A549 (cell line): ENCODE data around the gene CELF1. TPM values are rescaled to one million over a fixed set of nuclear protein-coding genes. Genes with fewer than 3 reads are reported as not detected.

Source experiments
- ATAC-seq, 2 experiments: fragments of 200-7000 bp in 1 of 2; fragments of >200 bp in 1 of 2; cut with Nextera tagmentation in 1 of 2; cut with Tn5 transposase in 1 of 2; 3 replicates each; pipeline versions ENCODE4 v1.8.0 to v1.9.1; 2018 to 2020; ENCODE audit warnings: mild to moderate bottlenecking in 1 of 2, moderate library complexity in 1 of 2
- CTCF ChIA-PET: fragments of 300-600 bp; sonication (Branson Sonifier 250); formaldehyde crosslinking; extraction: SDS; loops from one replicate; lab custom pipeline; 2021; ENCODE audit warnings: antibody characterized with exemption, inconsistent platforms; lab: Yijun Ruan, JAX
- POLR2A ChIA-PET: fragments of 350-600 bp; formaldehyde crosslinking; extraction: SDS; loops from one replicate; lab custom pipeline; 2021; ENCODE audit warnings: antibody characterized with exemption, inconsistent platforms; lab: Yijun Ruan, JAX
- DNase-seq, 2 experiments: peaks; one replicate each; pipeline versions ENCODE4 v3.0.0 to v3.0.0-alpha.2; 2011 to 2016; ENCODE audit warnings: low read depth in 1 of 2, low spot score in 1 of 2
- FAIRE-seq: peaks from 2 replicates; lab custom pipeline; 2011; peaks lifted over from hg19 to GRCh38; lab: Jason Lieb, UNC
- H3K27ac ChIP-seq, 2 experiments: fragments of >200 bp; sonication (Bioruptor Twin); formaldehyde crosslinking; 3 replicates each; pipeline ENCODE4 v1.5.1; 2016 to 2017
- H3K4me1 ChIP-seq: fragments of >200 bp; sonication (Bioruptor Twin); formaldehyde crosslinking; 3 replicates; pipeline ENCODE4 v1.6.1; 2016
- H3K4me2 ChIP-seq: fragments of >200 bp; sonication (Bioruptor Twin); formaldehyde crosslinking; 3 replicates; pipeline ENCODE4 v1.6.1; 2016
- H3K4me3 ChIP-seq: fragments of >200 bp; sonication (Bioruptor Twin); formaldehyde crosslinking; 3 replicates; pipeline ENCODE4 v1.5.1; 2016
- H3K9me3 ChIP-seq: fragments of >200 bp; sonication (Bioruptor Twin); formaldehyde crosslinking; 3 replicates; pipeline ENCODE4 v1.6.1; 2016
- ATOH8 ChIP-seq: fragments of 250-450 bp; sonication (Bioruptor Pico); IDR thresholded peaks from 2 replicates; pipeline ENCODE4 v1.5.0; 2020; ENCODE audit warnings: low read depth, mild to moderate bottlenecking, moderate library complexity
- CEBPB ChIP-seq, 2 experiments: fragments of >200 bp in 1 of 2; sonication (Bioruptor Twin) in 1 of 2; formaldehyde crosslinking in 1 of 2; IDR thresholded peaks; 2 replicates each; pipeline ENCODE4 v1.6.1; 2012 to 2016
- E2F6 ChIP-seq: IDR thresholded peaks from 2 replicates; pipeline ENCODE4 v1.6.1; 2012; ENCODE audit warnings: low read depth, borderline replicate concordance
- ESRRA ChIP-seq: fragments of 150-350 bp; IDR thresholded peaks from 2 replicates; pipeline ENCODE4 v1.6.1; 2014; ENCODE audit warnings: mild to moderate bottlenecking, low read length, borderline replicate concordance
- FOSB ChIP-seq: fragments of 250-450 bp; sonication (Bioruptor Pico); IDR thresholded peaks from 2 replicates; pipeline ENCODE4 v1.5.0; 2020; ENCODE audit warnings: mild to moderate bottlenecking, moderate library complexity
- GATA3 ChIP-seq: IDR thresholded peaks from 2 replicates; pipeline ENCODE4 v1.6.1; 2012; ENCODE audit warnings: borderline replicate concordance
- HES2 ChIP-seq: fragments of >200 bp; sonication (Bioruptor Twin); formaldehyde crosslinking; IDR thresholded peaks from 2 replicates; pipeline ENCODE4 v1.6.1; 2016
- HEYL ChIP-seq: fragments of 250-450 bp; sonication (Bioruptor Pico); IDR thresholded peaks from 2 replicates; pipeline ENCODE4 v1.8.0; 2021; ENCODE audit warnings: mild to moderate bottlenecking, moderate library complexity
- HMGXB4 ChIP-seq: fragments of 250-450 bp; sonication (Bioruptor Pico); IDR thresholded peaks from 2 replicates; pipeline ENCODE4 v1.5.0; 2021; ENCODE audit warnings: mild to moderate bottlenecking, moderate library complexity, borderline replicate concordance
- HOXA7 ChIP-seq: fragments of 250-450 bp; sonication (Bioruptor Pico); IDR thresholded peaks from 2 replicates; pipeline ENCODE4 v1.5.0; 2020; ENCODE audit warnings: mild to moderate bottlenecking, moderate library complexity
- HOXB13 ChIP-seq: fragments of 250-450 bp; sonication (Bioruptor Pico); IDR thresholded peaks from 2 replicates; pipeline ENCODE4 v1.5.0; 2020; ENCODE audit warnings: low read depth, mild to moderate bottlenecking, moderate library complexity
- HOXB5 ChIP-seq: fragments of 250-450 bp; sonication (Bioruptor Pico); IDR thresholded peaks from 2 replicates; pipeline ENCODE4 v1.5.0; 2020; ENCODE audit warnings: mild to moderate bottlenecking, moderate library complexity
- JUN ChIP-seq, 2 experiments: fragments of >200 bp; sonication (Bioruptor Twin); formaldehyde crosslinking; IDR thresholded peaks; 2 replicates in 1 of 2; 3 replicates in 1 of 2; pipeline ENCODE4 v1.6.1; 2016 to 2017
- KDM1A ChIP-seq: fragments of 200-600 bp; sonication (generic); IDR thresholded peaks from 2 replicates; pipeline ENCODE4 v1.6.1; 2016; ENCODE audit warnings: low read depth, mild to moderate bottlenecking
- MAFK ChIP-seq: fragments of 450-650 bp; IDR thresholded peaks from 2 replicates; pipeline ENCODE4 v1.6.1; 2014; ENCODE audit not compliant: partially characterized antibody
- MAX ChIP-seq: IDR thresholded peaks from 2 replicates; pipeline ENCODE4 v1.6.1; 2012
- MAZ ChIP-seq: fragments of 150-350 bp; IDR thresholded peaks from 2 replicates; pipeline ENCODE4 v1.6.1; 2014; ENCODE audit warnings: antibody characterized with exemption, low read depth, low read length, borderline replicate concordance
- NFE2L2 ChIP-seq: fragments of 150-350 bp; conservative IDR thresholded peaks from 2 replicates; pipeline ENCODE4 v1.6.1; 2014; ENCODE audit warnings: low read length
- NR3C1 ChIP-seq: fragments of >200 bp; sonication (Bioruptor Twin); formaldehyde crosslinking; IDR thresholded peaks from 3 replicates; pipeline ENCODE4 v1.6.1; 2017
- RAD21 ChIP-seq, 2 experiments: fragments of >200 bp in 1 of 2; sonication (Bioruptor Twin) in 1 of 2; formaldehyde crosslinking in 1 of 2; IDR thresholded peaks in 1 of 2; conservative IDR thresholded peaks in 1 of 2; 2 replicates in 1 of 2; 3 replicates in 1 of 2; pipeline ENCODE4 v1.6.1; 2012 to 2018; ENCODE audit warnings: inconsistent platforms in 1 of 2
- RCOR1 ChIP-seq: fragments of 150-350 bp; IDR thresholded peaks from 2 replicates; pipeline ENCODE4 v1.6.1; 2014; ENCODE audit warnings: antibody characterized with exemption, low read length, low read depth
- SREBF2 ChIP-seq: fragments of 450-650 bp; IDR thresholded peaks from 2 replicates; pipeline ENCODE4 v1.6.1; 2014; ENCODE audit warnings: mild to moderate bottlenecking, moderate library complexity
- USF2 ChIP-seq: fragments of 450-650 bp; IDR thresholded peaks from 2 replicates; pipeline ENCODE4 v1.6.1; 2014; ENCODE audit warnings: antibody characterized with exemption
- ZNF302 ChIP-seq: fragments of 250-450 bp; sonication (Bioruptor Pico); IDR thresholded peaks from 2 replicates; pipeline ENCODE4 v1.9.0; 2021; ENCODE audit warnings: inconsistent platforms, mild to moderate bottlenecking, moderate library complexity
- ZSCAN20 ChIP-seq: fragments of 250-450 bp; sonication (Bioruptor Pico); IDR thresholded peaks from 2 replicates; pipeline ENCODE4 v1.8.0; 2022; ENCODE audit warnings: mild to moderate bottlenecking, moderate library complexity
- WGBS: methylation state at CpG from one replicate; pipeline ENCODE4 v1.1.6; 2017; ENCODE audit errors: missing lambda C conversion rate; 5-methylcytosine and 5-hydroxymethylcytosine counted together
- polyA plus RNA-seq, 4 experiments: library from polyadenylated mRNA; depleted of rRNA in 3 of 4; stranded (reverse); fragments of >200 nt; fragmentation: RNase III in 1 of 4; extraction: RNeasy Plus Mini Kit Qiagen cat#74134 plus additional on column Dnase treatment in 1 of 4; gene quantifications; 2 replicates in 3 of 4; 3 replicates in 1 of 4; pipeline ENCODE4 v1.2.3, GENCODE V29; 2011 to 2017

CELF1 gene
- polyA plus RNA-seq, 2 of the 4 experiments (the other 2 are of a cell fraction) = 53.8 to 138 TPM

GRCh38 chr11:47552566-47553405, at the start of gene CELF1 (continued):
- TF ChIP-seq MAX = peak; percentile 86
- TF ChIP-seq MAZ = peak; percentile 100

GRCh38 chr11:47599902-47600301, 47.0 kb upstream of the CELF1 start:
- POLR2A ChIA-PET = no interaction called here
- TF ChIP-seq MAFK (no peak), RCOR1 (no peak), GATA3 (no peak), HOXB5 (CRISPR knock-in tag) (no peak), USF2 (no peak), HOXA7 (CRISPR knock-in tag) (no peak), ZNF302 (CRISPR knock-in tag) (no peak), JUN (IDR thresholded peaks at IDR 0.05) (no peak), FOSB (no peak), NR3C1 (no peak), ZSCAN20 (no peak), HMGXB4 (CRISPR knock-in tag) (no peak)

GRCh38 chr11:47595967-47596366, 43.0 kb upstream of the CELF1 start:
- ChIA-PET POLR2A (interaction anchor here (0.6 kb wide), 1 partner anchor 42 kb away, joined by 3 read pairs; no protein-coding TSS in a partner anchor), CTCF (interaction anchor here (0.6 to 1.1 kb wide), 3 partner anchors 33 to 222 kb away, joined by 3 to 4 read pairs (median 4); no protein-coding TSS in a partner anchor)
- no peaks in the 10 kb centered on the region for H3K9me3 ChIP-seq
- WGBS = 96% methylated on average over 1 of the region's 1 CpG
- H3K27ac ChIP-seq = no peak overlapping the region
- ATAC-seq = no peak
- H3K4me3 ChIP-seq = no peak overlapping the region
- no peak for FAIRE-seq
- DNase-seq = no peak
- TF ChIP-seq MAZ = no peak
- no peak for TF ChIP-seq GATA3
- no peak for TF ChIP-seq MAFK
- no peak for TF ChIP-seq ATOH8 (CRISPR knock-in tag)
- no peak for TF ChIP-seq ESRRA
- TF ChIP-seq HOXB13 (CRISPR knock-in tag) = no peak
- no peak for TF ChIP-seq HEYL (CRISPR knock-in tag)
- TF ChIP-seq HES2 = no peak
- no peak for TF ChIP-seq SREBF2
- no peak for TF ChIP-seq KDM1A
- TF ChIP-seq E2F6 = no peak
- no peak for TF ChIP-seq RAD21 (conservative IDR thresholded peaks at IDR 0.05 in 1 of 2, IDR thresholded peaks at IDR 0.05 in 1 of 2)
- no peak for TF ChIP-seq CEBPB (IDR thresholded peaks at IDR 0.05)
- TF ChIP-seq NFE2L2 = no peak
- no peak overlapping the region for H3K4me2 ChIP-seq
- H3K4me1 ChIP-seq = peaks cover 8% of the 10 kb centered on the region; the same call in 1 of the 3 replicates

More at GRCh38 chr11:47599902-47600301, 47.0 kb upstream of the CELF1 start:
- H3K4me2 ChIP-seq = no peak overlapping the region
- no peak overlapping the region for H3K4me3 ChIP-seq
- DNase-seq (no peak), FAIRE-seq (no peak), ATAC-seq (no peak)
- H3K27ac ChIP-seq = no peak overlapping the region
- H3K4me1 ChIP-seq = no peaks in the 10 kb centered on the region
- H3K9me3 ChIP-seq = no peaks in the 10 kb centered on the region
- 64% methylated on average over 4 of the region's 4 CpGs for WGBS
- CTCF ChIA-PET = interaction anchor here (0.7 kb wide), 1 partner anchor 18 kb away, joined by 3 read pairs; no protein-coding TSS in a partner anchor
